MCF 10A (cell line): Measurements from ENCODE around the gene TMEM121. TPM values are rescaled to one million over a fixed set of nuclear protein-coding genes. Genes with fewer than 3 reads are reported as not detected.
"Not testable (repeated sequence)": the region's sequence is repeated elsewhere in the genome, so short reads cannot be mapped to it uniquely, and the experiment has no call there.

Source experiments
- BruUV-seq: library from RNA; stranded (reverse); fragments of 400-500 nt; replicated peaks from 2 replicates; lab custom pipeline; 2021; lab: Mats Ljungman, UMichigan
- CTCF ChIA-PET: fragments of 300-600 bp; sonication (Branson Sonifier 250); formaldehyde crosslinking; extraction: SDS; loops from one replicate; lab custom pipeline; 2021; ENCODE audit warnings: antibody characterized with exemption, inconsistent platforms; lab: Yijun Ruan, JAX
- POLR2A ChIA-PET: fragments of 300-600, 350-650 bp; sonication (Branson Sonifier 250); formaldehyde crosslinking; extraction: SDS; loops from one replicate; lab custom pipeline; 2020; ENCODE audit warnings: antibody characterized with exemption, inconsistent platforms; lab: Yijun Ruan, JAX
- DNase-seq: peaks from one replicate; pipeline ENCODE4 v3.0.0-alpha.2; 2018; ENCODE audit not compliant: unreplicated experiment
- H3K27ac Mint-ChIP-seq: one replicate; pipeline ENCODE4 v1.8.0; 2022; ENCODE audit warnings: mild to moderate bottlenecking, low read depth, mixed read lengths; ENCODE audit not compliant: unreplicated experiment
- H3K27me3 Mint-ChIP-seq: one replicate; pipeline ENCODE4 v1.8.0; 2022; ENCODE audit warnings: mixed read lengths; ENCODE audit not compliant: insufficient read depth, unreplicated experiment
- H3K36me3 Mint-ChIP-seq: one replicate; pipeline ENCODE4 v1.8.0; 2022; ENCODE audit warnings: mild to moderate bottlenecking, moderate library complexity, mixed read lengths; ENCODE audit not compliant: insufficient read depth, unreplicated experiment
- H3K4me1 Mint-ChIP-seq: one replicate; pipeline ENCODE4 v1.8.0; 2022; ENCODE audit warnings: mixed read lengths; ENCODE audit not compliant: insufficient read depth, unreplicated experiment
- H3K4me3 Mint-ChIP-seq: one replicate; pipeline ENCODE4 v1.8.0; 2022; ENCODE audit warnings: mild to moderate bottlenecking, moderate library complexity, mixed read lengths; ENCODE audit not compliant: unreplicated experiment
- H3K9me3 Mint-ChIP-seq: one replicate; pipeline ENCODE4 v1.8.0; 2022; ENCODE audit warnings: mixed read lengths; ENCODE audit not compliant: unreplicated experiment
- intact Hi-C: fragments of 100-400 bp; cut with micrococcal nuclease; formaldehyde crosslinking; loops from 2 replicates; pipeline ENCODE4 v1.14.1; 2022
- total RNA-seq: library from RNA; stranded (reverse); gene quantifications from 2 replicates; pipeline ENCODE4 v1.2.3, GENCODE V29; 2022
- TF ChIP-seq, protein P1 (sequence below): fragments of 200-600 bp; IDR thresholded peaks from one replicate; pipeline ENCODE4 v1.8.0; 2022; ENCODE audit warnings: antibody characterized with exemption, mild to moderate bottlenecking; ENCODE audit not compliant: unreplicated experiment

Gene TMEM121
- total RNA-seq, 1 experiment from 2014 or later, result 0.68 TPM

DNA sequence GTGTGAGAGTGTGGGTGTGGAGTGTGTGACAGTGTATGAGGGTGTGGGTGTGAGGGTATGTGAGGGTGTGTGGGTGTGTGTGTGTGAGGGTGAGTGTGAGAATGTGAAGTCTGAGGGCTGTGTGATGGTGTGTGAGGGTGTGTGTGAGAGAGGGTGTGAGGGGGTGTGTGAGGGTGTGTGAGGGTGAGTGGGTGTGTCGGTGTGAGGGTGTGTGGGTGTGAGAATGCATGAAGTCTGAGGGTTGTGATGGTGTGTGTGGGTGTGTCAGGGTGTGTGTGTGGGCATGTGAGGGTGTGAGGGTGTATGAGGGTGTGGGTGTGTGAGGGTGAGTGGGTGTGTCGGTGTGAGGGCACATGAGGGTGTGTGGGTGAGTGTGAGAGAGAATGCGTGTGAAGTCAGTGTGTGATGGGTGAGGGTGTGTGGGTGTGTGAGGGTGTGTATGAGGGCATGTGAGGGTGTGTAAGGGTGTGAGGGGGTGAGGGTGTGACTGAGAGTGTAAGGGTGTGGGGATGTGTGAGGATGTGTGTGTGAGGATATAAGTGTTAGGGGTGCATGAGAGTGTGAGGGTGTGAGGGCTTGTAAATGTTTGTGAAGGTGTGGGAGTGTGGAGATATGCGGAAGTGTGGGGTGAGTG is 36.4 kb downstream of the TMEM121 start:
- intact Hi-C loops, result no loop called here
- ChIA-PET POLR2A (no interaction called here), CTCF (no interaction called here)
- no peak overlapping the region for H3K27ac Mint-ChIP-seq
- H3K27me3 Mint-ChIP-seq, result no peaks in the 10 kb centered on the region
- H3K4me3 Mint-ChIP-seq, result no peak overlapping the region
- no peak for DNase-seq
- H3K4me1 Mint-ChIP-seq, result no peaks in the 10 kb centered on the region
- TF ChIP-seq, protein P1, sequence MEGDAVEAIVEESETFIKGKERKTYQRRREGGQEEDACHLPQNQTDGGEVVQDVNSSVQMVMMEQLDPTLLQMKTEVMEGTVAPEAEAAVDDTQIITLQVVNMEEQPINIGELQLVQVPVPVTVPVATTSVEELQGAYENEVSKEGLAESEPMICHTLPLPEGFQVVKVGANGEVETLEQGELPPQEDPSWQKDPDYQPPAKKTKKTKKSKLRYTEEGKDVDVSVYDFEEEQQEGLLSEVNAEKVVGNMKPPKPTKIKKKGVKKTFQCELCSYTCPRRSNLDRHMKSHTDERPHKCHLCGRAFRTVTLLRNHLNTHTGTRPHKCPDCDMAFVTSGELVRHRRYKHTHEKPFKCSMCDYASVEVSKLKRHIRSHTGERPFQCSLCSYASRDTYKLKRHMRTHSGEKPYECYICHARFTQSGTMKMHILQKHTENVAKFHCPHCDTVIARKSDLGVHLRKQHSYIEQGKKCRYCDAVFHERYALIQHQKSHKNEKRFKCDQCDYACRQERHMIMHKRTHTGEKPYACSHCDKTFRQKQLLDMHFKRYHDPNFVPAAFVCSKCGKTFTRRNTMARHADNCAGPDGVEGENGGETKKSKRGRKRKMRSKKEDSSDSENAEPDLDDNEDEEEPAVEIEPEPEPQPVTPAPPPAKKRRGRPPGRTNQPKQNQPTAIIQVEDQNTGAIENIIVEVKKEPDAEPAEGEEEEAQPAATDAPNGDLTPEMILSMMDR, result no peak
- H3K9me3 Mint-ChIP-seq, result peaks cover 13% of the 10 kb centered on the region
- H3K36me3 Mint-ChIP-seq, result no peaks in the 10 kb centered on the region
- BruUV-seq, result no TSS peak

DNA sequence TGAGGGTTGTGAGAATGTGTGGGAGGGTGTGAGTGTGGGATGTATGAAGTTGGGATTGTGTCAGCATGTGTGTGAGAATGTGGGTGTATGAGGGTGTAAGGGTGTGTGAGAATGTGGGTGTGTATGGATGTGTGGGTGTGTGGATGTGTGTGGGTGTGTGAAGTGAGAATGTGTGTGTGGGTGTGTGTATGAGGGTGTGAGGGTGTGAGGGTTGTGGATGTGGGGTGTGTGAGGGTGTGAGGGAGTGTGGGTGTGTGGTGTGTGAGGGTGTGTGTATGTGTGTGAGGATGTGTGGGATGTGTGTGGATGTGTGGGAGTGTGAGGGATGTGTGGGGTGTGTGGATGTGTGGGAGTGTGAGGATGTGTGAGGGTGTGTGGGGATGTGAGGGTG is 37.0 kb downstream of the TMEM121 start:
- no peak for DNase-seq
- Mint-ChIP-seq H3K4me1 (no peaks in the 10 kb centered on the region), H3K27ac (no peak overlapping the region), H3K4me3 (no peak overlapping the region), H3K9me3 (peaks cover 13% of the 10 kb centered on the region), H3K36me3 (no peaks in the 10 kb centered on the region), H3K27me3 (no peaks in the 10 kb centered on the region)
- intact Hi-C loops, result no loop called here
- POLR2A ChIA-PET, result no interaction called here
- CTCF ChIA-PET, result no interaction called here
- BruUV-seq, result no TSS peak
- TF ChIP-seq, protein P1, result no peak

- POLR2A ChIA-PET, H3K27me3 Mint-ChIP-seq, H3K4me3 Mint-ChIP-seq, DNase-seq, H3K27ac Mint-ChIP-seq, intact Hi-C loops, H3K4me1 Mint-ChIP-seq, CTCF ChIA-PET, H3K36me3 Mint-ChIP-seq, BruUV-seq: not testable (repeated sequence)
- H3K9me3 Mint-ChIP-seq, result peaks cover 20% of the 10 kb centered on the region
Measured at GRCh38 chr14:105564536-105564935, 38.2 kb downstream of the TMEM121 start.

- H3K27me3 Mint-ChIP-seq, DNase-seq, H3K4me1 Mint-ChIP-seq, H3K4me3 Mint-ChIP-seq, H3K27ac Mint-ChIP-seq, intact Hi-C loops, POLR2A ChIA-PET, BruUV-seq, H3K36me3 Mint-ChIP-seq, CTCF ChIA-PET: not testable (repeated sequence)
- H3K9me3 Mint-ChIP-seq, result peaks cover 26% of the 10 kb centered on the region
Measured at GRCh38 chr14:105565185-105565919, 39.0 kb downstream of the TMEM121 start.

DNA sequence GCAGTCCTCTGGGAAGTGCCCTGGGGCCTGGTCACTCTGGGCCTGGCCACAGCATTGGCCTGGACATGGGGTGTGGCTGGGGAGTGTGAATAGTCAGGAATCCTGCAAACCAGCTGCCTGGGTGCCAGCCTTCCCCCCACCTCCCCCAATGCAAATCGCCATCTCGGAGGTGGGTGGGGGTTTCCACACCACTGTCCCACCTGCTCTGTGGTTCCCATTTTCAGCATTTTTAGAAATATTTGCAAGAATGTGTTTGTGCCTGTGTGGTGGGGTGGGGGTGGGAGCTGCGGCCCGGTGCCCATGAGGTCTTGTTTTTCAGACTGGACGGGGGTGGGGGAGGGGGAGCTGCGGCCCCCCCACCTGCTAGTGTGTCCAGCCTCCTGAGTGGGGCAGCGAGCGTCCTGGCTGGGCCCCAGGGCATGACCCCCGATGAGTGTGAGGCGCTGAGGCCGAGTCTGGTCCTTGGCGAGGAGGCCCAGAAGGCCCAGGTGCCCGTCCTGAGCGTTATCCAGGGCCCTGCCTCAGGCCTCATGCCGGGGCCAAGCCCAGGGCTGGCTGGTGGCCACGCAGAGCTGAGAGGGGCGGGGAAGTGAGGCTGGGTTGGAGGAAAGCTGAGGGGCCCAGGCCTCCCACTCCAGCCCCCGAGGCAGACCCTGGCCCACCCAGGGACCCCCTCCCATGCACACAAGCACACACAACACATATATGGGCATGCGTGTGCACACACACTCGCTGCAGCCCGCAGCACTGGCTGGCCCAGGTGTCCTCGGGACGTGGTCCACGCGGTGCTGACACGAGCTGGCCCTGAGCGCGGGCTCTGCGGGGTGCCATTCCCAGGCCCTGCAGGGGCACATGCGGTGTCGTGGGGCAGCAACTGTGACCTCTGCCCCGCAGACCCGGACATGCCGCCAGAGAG is 40.1 kb downstream of the TMEM121 start:
- H3K9me3 Mint-ChIP-seq, result peaks cover 34% of the 10 kb centered on the region
- H3K4me3 Mint-ChIP-seq, BruUV-seq, intact Hi-C loops, H3K4me1 Mint-ChIP-seq, H3K27ac Mint-ChIP-seq, H3K27me3 Mint-ChIP-seq, H3K36me3 Mint-ChIP-seq, CTCF ChIA-PET, DNase-seq: not testable (repeated sequence)
- POLR2A ChIA-PET, result interaction anchor here (0.6 kb wide), 1 partner anchor 670 kb away, joined by 4 read pairs; no protein-coding TSS in a partner anchor

- H3K27me3 Mint-ChIP-seq, H3K4me1 Mint-ChIP-seq, intact Hi-C loops, BruUV-seq, H3K27ac Mint-ChIP-seq, DNase-seq, H3K36me3 Mint-ChIP-seq, CTCF ChIA-PET, H3K4me3 Mint-ChIP-seq: not testable (repeated sequence)
- POLR2A ChIA-PET, result interaction anchor here (0.6 kb wide), 1 partner anchor 669 kb away, joined by 4 read pairs; no protein-coding TSS in a partner anchor
- H3K9me3 Mint-ChIP-seq, result peaks cover 32% of the 10 kb centered on the region
Measured at GRCh38 chr14:105567164-105568103, 41.1 kb downstream of the TMEM121 start.
